HEK293T (cell line): ENCODE measurements around the gene LTV1.

Experiments
- ELF4 ChIP-seq: fragments of 450-650 bp; IDR thresholded peaks from 2 replicates; pipeline ENCODE4 v1.6.1; 2017; ENCODE audit warnings: antibody characterized with exemption
- FOXK2 ChIP-seq: fragments of 450-650 bp; IDR thresholded peaks from 2 replicates; pipeline ENCODE4 v1.6.1; 2016; ENCODE audit warnings: mild to moderate bottlenecking

- TF ChIP-seq FOXK2 (no peak), ELF4 (no peak)
Measured at GRCh38 chr6:143843677-143843999, 500 bp downstream of the LTV1 start.
